HK-2 (cell line): ENCODE data around the gene FALEC.

Experiments
- DNase-seq: peaks from one replicate; pipeline ENCODE4 v3.0.0-alpha.2; 2018; ENCODE audit not compliant: unreplicated experiment

FALEC gene

DNA sequence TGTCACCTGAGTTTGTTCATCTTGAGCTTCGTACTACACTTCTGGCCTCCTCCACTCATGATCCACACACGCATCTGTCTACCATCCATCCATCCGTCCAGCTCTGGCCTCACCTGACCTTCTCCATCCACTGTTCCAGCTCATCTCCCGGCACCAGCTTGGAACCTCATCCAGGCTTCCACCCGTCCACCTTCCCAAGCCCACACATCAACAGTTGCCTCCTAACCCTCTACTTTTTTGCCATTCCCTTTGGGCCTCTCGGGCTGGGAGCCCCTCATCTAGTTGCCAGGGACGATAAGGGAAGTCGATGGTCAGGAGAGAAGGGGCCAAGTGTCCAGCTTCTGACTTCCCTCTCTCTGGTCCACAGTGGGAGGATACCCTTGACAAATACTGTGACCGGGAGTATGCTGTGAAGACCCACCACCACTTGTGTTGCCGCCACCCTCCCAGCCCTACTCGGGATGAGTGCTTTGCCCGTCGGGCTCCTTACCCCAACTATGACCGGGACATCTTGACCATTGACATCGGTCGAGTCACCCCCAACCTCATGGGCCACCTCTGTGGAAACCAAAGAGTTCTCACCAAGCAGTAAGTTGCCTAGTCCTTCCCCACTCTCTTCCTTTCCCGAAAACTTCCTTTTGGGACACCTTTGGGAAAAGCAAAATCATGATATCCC, 3.4 kb upstream of the FALEC start:
- no peak for DNase-seq

- no peak for DNase-seq
These were observed 2.7 kb upstream of the FALEC start for GRCh38 chr1:150512846-150513245.

- DNase-seq = no peak
These were observed 2.2 kb upstream of the FALEC start for GRCh38 chr1:150513351-150513791.

GRCh38 chr1:150514260-150514659, 1.3 kb upstream of the FALEC start:
- no peak for DNase-seq

DNA sequence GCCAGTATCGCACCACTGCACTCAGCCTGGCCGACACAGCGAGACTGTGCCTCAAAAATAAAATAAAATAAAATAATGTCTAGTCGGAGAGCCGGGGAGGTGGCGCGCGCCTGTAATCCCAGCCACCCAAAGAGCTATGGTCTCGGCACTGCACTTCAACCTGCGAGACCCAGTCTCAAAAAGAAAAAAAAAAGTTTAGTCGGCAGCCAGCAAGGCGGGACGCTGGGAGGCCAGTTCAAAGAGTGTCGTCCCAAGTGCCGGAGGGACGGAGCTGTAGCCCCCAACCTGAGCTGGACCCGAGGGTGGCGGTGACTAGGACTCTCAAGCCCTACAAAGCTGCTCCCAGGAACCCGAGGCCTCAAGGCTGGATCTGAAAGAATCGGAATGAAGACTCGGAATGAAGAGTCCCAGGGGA, 632 bp upstream of the FALEC start:
- DNase-seq = no peak

DNA sequence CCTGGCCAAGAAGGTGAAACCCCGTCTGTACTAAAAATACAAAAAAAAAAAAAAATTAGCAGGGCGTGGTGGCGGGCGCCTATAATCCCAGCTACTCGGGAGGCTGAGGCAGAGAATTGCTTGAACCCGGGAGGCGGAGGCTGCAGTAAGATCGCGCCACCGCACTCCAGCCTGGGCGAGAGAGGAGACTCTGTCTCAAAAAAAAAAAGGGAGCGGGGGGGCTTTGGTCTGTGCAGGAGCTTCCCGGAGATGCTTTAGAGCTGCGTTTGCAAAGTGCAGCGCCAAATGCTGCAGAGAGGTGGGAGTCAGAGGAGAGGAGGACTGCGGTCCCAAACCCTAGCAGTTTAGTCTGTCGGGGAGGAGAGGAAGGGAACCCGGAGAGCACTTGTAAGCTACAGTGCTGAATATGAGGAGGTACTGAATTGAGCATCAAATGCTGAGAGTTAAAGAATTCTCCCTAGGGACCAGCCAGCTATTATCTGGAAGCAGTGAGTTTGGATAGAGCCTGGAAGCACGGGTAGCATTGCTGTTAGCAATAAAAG, 569 bp downstream of the FALEC start:
- no peak for DNase-seq

- DNase-seq = no peak
These were observed 1.1 kb downstream of the FALEC start for GRCh38 chr1:150516616-150517015.

DNA sequence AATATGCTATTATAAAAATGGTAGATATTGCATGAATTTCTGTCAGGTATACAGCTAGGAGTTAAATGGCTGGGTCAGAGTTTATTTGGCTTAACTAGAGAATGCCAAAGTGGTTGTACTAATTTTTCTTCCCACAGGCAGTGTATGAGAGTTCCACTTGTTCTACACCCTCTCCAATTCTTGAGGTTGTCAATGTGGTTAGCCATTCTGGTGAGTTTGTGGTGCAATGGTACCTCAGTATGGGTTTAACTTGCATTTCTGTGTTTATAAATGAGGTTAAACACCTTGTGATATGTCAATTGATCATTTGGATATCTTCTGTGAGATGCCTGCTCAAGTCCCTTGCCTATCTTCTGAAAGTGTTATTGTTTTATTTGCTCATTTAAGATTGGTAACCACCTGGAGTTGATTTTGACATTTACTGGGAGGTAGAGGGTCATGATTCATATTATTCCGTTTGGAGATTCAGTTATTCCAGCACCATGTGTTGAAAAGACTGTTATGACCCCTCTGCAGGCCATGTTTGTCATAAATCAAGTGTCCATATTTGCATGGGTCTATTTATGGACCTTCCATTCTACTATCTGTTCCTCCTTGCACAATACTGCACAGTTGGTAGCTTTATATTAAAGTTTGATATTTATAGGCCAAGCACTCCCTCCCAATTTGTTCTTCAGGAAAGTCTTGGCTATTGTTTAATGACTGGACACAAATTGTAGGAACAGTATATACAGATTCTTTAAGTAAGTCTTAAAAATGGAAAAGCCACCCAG, 5.8 kb downstream of the FALEC start:
- DNase-seq = no peak

DNA sequence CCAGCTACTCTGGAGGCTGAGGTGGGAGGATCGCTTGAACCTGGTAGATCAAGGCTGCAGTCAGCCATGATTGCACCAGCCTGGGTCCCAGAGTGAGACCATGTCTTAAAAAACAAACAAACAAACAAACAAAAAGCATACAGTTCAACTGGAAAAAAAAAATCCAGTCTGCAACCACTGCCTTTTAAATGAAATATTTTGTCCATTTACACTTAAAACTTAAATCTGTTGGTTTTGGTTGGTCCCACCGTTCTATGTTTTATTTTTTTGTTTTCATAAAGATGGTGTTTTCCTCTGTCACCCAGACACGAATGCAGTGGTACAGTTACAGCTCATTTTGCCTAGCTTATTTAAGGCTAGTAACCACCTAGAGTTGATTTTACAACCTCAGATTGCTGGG, 9.8 kb downstream of the FALEC start:
- DNase-seq = no peak

DNA sequence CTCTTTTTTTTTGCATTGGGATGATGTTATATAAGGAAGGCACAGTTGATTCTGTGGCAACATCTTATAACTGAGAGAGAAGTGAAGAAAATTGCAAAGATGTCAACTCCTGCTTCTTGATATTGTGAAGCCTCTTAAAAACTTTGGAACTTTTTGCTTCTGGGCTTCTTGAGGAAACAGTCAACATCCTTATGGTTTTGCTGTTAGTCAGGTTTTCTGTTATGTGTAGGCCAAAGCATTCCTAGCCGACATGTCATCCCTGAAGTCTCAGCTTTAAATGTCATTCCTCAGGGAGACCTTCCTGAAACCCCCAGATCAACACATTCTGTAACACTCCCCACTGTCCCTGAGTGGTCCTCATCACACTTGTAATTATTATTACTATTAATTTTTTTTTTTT, 12.6 kb downstream of the FALEC start:
- no peak for DNase-seq

GRCh38 chr1:150529017-150529416, 13.5 kb downstream of the FALEC start:
- no peak for DNase-seq

GRCh38 chr1:150530491-150531159, 15.1 kb downstream of the FALEC start:
- DNase-seq = no peak

- DNase-seq = no peak
These were observed 17.3 kb downstream of the FALEC start for GRCh38 chr1:150532860-150533259.

DNA sequence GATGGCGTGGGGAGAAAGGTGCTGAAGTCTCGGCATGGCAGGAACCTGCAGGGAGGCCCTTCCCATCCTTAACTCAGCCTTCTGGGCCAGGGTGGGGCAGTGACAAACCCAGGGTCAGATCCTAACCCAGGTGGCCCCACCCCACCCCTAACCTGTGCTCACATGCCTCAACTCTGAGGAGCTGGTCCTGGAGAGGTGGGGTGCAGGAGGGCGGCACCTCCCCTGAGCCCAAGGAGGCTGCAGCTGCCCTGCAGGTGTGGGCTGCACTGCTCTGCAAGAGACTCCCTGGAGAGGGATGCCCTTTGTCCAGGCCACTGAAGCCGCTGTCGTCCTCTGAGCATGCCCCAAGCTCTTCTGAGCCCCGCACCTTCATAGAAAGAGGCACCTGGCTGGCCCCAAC, 18.4 kb downstream of the FALEC start:
- DNase-seq = no peak

DNA sequence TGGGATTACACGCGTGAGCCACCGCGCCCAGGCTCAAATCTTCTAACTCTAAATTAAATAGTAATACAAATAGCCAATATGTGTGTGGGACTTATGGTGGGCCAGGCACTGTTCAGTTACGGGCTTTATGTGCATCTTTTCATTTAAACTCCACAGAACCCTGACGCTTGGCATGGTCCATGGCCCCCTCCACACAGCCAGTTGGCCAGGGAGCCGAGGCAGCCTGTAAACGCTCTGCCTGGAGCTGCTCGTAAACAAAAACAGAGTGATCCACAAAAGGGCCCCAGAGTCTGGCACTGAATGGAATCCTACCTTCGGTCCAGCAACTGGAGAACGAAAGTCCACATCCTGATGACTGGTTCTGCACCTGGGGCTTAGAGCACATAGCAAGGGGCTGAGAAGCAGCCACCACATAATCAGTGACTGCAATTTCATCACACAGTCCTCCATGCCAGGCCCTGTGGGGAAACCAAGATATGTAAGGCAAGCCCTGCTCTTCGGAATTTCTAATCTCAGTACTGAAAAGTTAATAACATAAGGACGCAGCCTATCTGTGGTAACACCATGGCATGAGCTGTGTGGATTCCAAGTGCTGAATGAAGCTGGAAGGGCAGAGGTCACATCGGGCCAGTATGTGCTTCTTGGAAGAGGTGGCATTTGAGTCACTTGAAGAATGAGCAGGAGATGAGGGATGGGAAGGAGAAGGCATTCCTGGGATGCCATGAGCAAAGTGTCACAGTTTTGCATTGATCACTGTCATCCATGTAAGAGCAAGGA, 20.1 kb downstream of the FALEC start:
- no peak for DNase-seq

DNA sequence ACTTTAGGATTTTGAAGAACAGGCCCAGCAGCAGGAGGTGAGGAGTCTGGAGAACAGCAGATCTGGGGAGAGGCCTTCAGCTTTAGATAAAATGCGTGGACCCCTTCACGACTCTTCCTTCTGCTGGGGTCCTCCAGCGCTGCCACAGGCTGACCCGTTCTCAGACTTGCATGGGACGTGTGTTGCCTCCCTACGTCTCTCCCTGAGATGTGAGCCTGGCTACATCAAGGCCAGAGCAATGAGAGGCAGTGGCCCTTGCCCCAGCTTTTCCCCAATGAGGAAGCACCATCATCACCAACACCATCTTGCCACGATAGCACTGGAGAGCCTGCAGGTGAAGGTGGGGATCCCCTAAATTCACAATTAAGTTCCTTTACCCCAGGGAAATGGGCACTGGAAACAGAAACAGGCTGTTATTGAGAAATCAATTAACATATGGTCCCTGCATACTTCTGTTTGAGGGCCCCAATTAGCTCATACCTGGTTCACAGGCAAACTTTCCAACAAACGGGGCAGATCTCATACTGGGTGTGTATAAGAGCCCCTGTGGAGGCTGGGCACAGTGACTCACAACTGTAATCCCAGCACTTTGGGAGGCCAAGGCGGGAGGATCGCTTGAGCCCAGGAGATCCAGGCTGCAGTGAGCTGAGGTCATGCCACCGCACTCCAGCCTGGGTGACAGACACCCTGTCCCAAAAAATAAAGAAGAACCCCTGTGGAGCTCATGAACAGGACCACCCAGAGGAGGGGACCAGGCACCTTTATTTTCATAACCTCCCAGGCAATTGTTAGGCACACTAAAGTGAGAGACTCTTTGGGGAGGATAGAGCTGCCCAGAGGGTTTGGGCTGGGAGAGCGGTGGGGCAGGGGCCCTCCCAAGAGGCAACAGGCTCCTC, 21.5 kb downstream of the FALEC start:
- no peak for DNase-seq

GRCh38 chr1:150537732-150538684, 22.5 kb downstream of the FALEC start:
- no peak for DNase-seq

- DNase-seq = no peak
These were observed 28.1 kb downstream of the FALEC start for GRCh38 chr1:150543500-150544143.

GRCh38 chr1:150544204-150544603, 28.7 kb downstream of the FALEC start:
- no peak for DNase-seq
